ENCODE results near the gene ABCA9.

Gene ABCA9

DNA sequence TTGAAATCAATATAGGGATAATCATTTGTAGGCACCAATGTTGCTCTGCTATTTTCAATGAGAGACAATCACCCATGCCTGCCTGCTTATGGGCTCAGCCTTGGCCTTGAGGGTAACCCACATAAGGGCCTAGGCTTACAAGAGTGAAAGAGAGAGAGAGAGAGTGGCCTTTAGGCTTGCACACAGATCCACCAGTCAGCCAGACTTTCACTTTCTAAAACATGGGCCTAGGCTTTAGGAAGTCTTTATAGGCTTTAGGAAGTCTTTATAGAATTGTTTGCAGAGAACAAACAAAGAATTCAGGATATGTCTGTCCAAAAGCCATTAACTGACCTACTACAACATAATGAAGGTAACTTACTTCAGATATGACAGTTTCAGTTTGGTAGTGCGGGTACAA is 3.4 kb downstream of the ABCA9 start:
- TF ChIP-seq, protein P1, sequence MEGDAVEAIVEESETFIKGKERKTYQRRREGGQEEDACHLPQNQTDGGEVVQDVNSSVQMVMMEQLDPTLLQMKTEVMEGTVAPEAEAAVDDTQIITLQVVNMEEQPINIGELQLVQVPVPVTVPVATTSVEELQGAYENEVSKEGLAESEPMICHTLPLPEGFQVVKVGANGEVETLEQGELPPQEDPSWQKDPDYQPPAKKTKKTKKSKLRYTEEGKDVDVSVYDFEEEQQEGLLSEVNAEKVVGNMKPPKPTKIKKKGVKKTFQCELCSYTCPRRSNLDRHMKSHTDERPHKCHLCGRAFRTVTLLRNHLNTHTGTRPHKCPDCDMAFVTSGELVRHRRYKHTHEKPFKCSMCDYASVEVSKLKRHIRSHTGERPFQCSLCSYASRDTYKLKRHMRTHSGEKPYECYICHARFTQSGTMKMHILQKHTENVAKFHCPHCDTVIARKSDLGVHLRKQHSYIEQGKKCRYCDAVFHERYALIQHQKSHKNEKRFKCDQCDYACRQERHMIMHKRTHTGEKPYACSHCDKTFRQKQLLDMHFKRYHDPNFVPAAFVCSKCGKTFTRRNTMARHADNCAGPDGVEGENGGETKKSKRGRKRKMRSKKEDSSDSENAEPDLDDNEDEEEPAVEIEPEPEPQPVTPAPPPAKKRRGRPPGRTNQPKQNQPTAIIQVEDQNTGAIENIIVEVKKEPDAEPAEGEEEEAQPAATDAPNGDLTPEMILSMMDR (IDR thresholded peaks at IDR 0.05; ENCODE audit: insufficient read depth, low read depth, low read length, missing control alignments): no peak
- DNase-seq (ENCODE audit: low read depth): no peak

DNA sequence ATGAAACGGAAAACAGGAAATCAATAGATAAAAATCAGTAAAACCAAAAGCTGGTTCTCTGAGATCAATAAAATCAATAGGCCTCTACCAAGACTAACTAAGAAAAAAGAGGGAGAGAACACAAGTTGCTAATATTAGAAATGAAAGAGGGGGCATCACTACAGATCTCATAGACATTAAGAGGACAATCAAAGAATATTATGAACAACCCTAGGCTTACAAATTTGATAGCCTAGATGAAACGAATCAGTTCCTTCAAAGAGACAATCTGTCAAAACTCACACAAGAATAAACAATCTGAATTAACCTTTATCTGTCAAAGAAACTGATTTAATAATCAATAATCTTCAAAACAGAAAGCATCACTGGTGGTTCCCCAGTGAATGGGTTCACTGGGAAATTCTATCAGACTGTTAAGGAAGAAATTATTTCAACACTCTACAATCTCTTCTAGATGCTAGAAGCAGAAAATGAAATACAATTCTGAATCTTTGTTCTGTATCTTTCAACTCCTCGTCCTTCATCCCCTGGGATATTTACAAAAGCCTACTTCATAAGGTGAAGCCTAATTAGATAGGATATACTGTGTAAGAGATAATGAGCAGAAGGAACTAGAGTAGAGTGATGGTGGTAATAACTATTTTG is 4.4 kb downstream of the ABCA9 start:
- H3K4me3 ChIP-seq (ENCODE audit: low read depth, low read length): no peak overlapping the region
- TF ChIP-seq, protein P1 (IDR thresholded peaks at IDR 0.05; ENCODE audit: insufficient read depth, low read depth, low read length, missing control alignments): no peak

More for the DNA sequence above, 3.4 kb downstream of the ABCA9 start:
- H3K4me3 ChIP-seq (ENCODE audit: low read depth, low read length): no peak overlapping the region

DNA sequence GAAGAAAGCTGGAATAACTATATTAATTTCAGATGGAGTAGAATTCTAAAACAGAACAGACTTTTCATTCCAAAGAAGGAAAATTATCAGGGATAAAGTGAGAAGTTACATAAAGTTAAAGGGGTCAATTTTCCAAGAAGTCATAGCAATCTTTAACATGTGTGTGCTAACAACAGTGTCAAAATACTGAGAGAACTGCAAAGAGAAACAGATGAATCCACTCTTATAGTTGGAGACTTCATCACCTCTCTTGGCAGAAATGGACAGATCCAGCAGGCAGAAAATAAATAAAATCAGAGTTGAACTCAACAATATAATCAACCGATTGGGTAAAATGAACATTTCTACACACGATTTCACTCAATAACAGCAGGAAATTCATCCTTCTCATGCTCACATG is 5.4 kb downstream of the ABCA9 start:
- TF ChIP-seq, protein P1 (IDR thresholded peaks at IDR 0.05; ENCODE audit: insufficient read depth, low read depth, low read length, missing control alignments): no peak
- DNase-seq (ENCODE audit: low read depth): no peak
- no peak overlapping the region for H3K4me3 ChIP-seq (ENCODE audit: low read depth, low read length)

More for the DNA sequence above, 4.4 kb downstream of the ABCA9 start:
- DNase-seq (ENCODE audit: low read depth): no peak

DNA sequence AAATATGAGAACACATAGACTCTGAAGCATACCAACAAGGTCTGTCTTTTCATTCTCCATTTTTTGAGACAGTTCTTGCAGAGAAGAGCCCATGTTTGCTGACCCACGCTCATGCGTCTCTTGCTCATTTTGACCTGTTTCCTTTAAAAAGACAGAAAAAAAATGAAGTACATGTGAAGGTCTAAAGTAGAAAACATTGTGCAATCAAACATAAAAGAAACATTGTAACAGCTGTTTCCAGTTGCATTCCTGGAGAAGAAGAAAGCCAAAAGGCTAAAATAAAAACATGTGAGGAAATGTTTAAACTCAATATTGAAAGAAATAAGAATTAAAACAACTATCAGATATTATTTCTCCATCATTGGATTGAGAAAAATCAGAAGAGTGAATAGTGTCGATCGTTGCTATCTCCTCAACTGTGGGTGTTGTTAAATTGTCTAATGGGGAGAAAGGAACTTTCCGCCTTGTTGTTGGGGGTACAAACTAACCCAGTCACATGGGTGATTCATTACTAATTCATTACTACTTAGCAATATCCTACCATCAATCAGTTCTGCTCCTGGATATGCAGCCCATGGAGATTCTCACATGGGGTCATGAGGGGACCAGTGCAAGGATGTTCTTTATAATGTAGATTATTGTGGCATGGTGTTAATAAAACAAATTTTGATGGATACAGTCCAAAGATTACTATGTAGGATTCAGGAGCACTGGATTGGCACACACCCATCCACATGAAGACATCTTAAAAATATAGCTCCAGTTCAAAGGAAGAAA is 9.5 kb downstream of the ABCA9 start:
- TF ChIP-seq, protein P1 (IDR thresholded peaks at IDR 0.05; ENCODE audit: insufficient read depth, low read depth, low read length, missing control alignments): no peak
- no peak for DNase-seq (ENCODE audit: low read depth)
- no peak overlapping the region for H3K4me3 ChIP-seq (ENCODE audit: low read depth, low read length)

DNA sequence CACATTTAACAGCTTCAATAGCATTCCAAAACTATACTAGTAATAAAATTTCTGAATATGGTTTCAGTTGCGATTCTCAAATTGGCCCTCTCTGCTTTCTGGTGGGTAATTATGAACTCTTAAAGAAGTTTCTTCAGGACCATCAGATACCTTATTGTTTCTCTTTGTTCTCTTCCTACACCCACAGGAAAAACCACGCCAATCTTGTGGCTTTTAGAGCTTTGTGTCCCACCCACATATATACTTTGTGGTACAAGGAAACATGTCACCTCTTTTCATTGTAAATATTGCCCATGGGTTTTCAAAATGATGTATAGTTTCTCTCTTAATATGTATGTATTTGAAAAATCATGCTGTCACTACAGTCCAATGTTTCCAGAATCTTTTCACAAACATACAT is 12.1 kb downstream of the ABCA9 start:
- no peak overlapping the region for H3K4me3 ChIP-seq (ENCODE audit: low read depth, low read length)
- TF ChIP-seq, protein P1 (IDR thresholded peaks at IDR 0.05; ENCODE audit: insufficient read depth, low read depth, low read length, missing control alignments): no peak
- no peak for DNase-seq (ENCODE audit: low read depth)

DNA sequence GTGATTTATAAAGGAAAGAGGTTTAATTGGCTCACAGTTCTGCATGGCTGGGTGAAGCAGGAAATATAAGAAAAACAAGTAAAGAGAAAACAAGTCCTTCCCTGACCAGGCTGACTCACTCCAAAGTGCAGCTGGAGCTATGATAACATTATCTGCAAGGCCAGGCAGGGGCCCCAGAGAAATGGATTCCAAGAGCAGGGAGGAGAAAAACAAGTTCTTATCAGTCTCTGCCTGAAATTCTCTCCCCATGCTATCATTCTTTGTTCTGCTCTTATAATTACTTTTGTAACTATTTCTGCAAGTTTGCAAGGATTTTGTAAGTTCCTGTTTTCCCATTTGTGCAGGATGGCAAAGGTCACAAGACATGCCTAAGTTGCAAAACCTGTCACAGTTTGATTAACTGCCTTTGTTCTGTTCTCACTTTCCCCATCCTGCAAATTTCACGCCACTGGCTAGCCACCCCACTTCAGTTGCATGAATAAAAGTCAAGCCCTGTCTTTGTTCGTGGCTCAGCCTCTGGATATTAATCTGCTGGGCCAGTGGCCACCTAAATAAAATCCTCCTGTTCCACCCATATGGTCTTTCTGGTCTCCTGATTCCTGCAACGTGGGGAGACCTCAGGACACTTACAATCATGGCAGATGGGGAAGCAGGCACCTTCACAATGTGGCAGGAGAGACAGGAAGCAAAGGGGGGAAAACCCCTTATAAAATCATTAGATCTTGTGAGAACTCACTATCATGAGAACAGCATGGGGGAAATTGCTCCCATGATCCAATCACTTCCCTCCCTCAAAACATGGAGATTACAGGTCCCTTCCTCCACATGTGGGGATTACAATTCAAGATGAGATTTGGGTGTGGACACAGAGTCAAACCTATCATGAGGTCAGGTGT is 13.1 kb downstream of the ABCA9 start:
- TF ChIP-seq, protein P1 (IDR thresholded peaks at IDR 0.05; ENCODE audit: insufficient read depth, low read depth, low read length, missing control alignments): no peak
- no peak for DNase-seq (ENCODE audit: low read depth)
- no peak overlapping the region for H3K4me3 ChIP-seq (ENCODE audit: low read depth, low read length)

Data from GM12865 (cell line).